HT-29 (cell line): ENCODE results near the gene SPNS2. TPM values are rescaled to one million over a fixed set of nuclear protein-coding genes. Genes with fewer than 3 reads are reported as not detected.

Experiments
- DNase-seq: peaks from one replicate; pipeline ENCODE4 v3.0.0-alpha.2; 2015; ENCODE audit warnings: low spot score
- total RNA-seq: library from RNA; depleted of rRNA; stranded (reverse); fragments of >200 nt; shearing (Covaris generic); gene quantifications from 2 replicates; pipeline ENCODE4 v1.2.3, GENCODE V29; 2014

Gene SPNS2
- total RNA-seq, 1 experiment from 2014 or later: 193 TPM

GRCh38 chr17:4549781-4550533, 51.3 kb downstream of the SPNS2 start:
- no peak for DNase-seq

GRCh38 chr17:4550534-4551039, 51.9 kb downstream of the SPNS2 start:
- DNase-seq: no peak

- DNase-seq: peak; percentile 19
Observed at GRCh38 chr17:4551141-4551540, 52.5 kb downstream of the SPNS2 start.

GRCh38 chr17:4551796-4552525, 53.3 kb downstream of the SPNS2 start:
- DNase-seq: no peak

GRCh38 chr17:4553669-4554068, 55.0 kb downstream of the SPNS2 start:
- DNase-seq: no peak

- DNase-seq: no peak
Observed at GRCh38 chr17:4554441-4554996, 55.8 kb downstream of the SPNS2 start.

GRCh38 chr17:4554997-4555799, 56.5 kb downstream of the SPNS2 start, which contains the start of gene MYBBP1A:
Gene MYBBP1A (minus strand): TSS chr17:4555384. CDS start chr17:4555324, 60 bp downstream.
- DNase-seq: peak; percentile 94

GRCh38 chr17:4555873-4556759, 57.4 kb downstream of the SPNS2 start:
- no peak for DNase-seq

- DNase-seq: no peak
Observed at GRCh38 chr17:4556996-4557395, 58.3 kb downstream of the SPNS2 start.

- DNase-seq: no peak
Observed at GRCh38 chr17:4557626-4558346, 59.1 kb downstream of the SPNS2 start.

GRCh38 chr17:4558347-4558971, 59.8 kb downstream of the SPNS2 start:
- DNase-seq: no peak

- no peak for DNase-seq
Observed at GRCh38 chr17:4559139-4559791, 60.6 kb downstream of the SPNS2 start.

- no peak for DNase-seq
Observed at GRCh38 chr17:4559966-4560365, 61.3 kb downstream of the SPNS2 start.

GRCh38 chr17:4560421-4560820, 61.7 kb downstream of the SPNS2 start, which contains the start of gene GGT6:
Gene GGT6 (minus strand): TSS chr17:4560577. CDS start chr17:4560521, 56 bp downstream.
- peak; percentile 41 for DNase-seq

- no peak for DNase-seq
Observed at GRCh38 chr17:4560837-4561256, 62.2 kb downstream of the SPNS2 start.

GRCh38 chr17:4562015-4562969, 63.6 kb downstream of the SPNS2 start:
- no peak for DNase-seq
